Measurements from ENCODE around the gene LUC7L.

GRCh38 chr16:229731-230281 lies 557 bp upstream of the LUC7L start:
- TF ChIP-seq NFIC (IDR thresholded peaks at IDR 0.05) (no peak), TCF12 (IDR thresholded peaks at IDR 0.05; ENCODE audit: low read depth) (no peak), YY1 (IDR thresholded peaks at IDR 0.05; ENCODE audit: low read depth) (no peak), REST (IDR thresholded peaks at IDR 0.05; ENCODE audit: low read depth) (no peak), CREB1 (IDR thresholded peaks at IDR 0.05; ENCODE audit: low read depth) (no peak), MAX (IDR thresholded peaks at IDR 0.05) (no peak), EP300 (IDR thresholded peaks at IDR 0.05; ENCODE audit: borderline replicate concordance) (no peak), CEBPB (IDR thresholded peaks at IDR 0.05) (no peak), FOXM1 (IDR thresholded peaks at IDR 0.05; ENCODE audit: borderline replicate concordance, low read depth) (no peak), EGR1 (IDR thresholded peaks at IDR 0.05) (no peak), TAF1 (IDR thresholded peaks at IDR 0.05; ENCODE audit: low read depth) (no peak), TEAD4 (IDR thresholded peaks at IDR 0.05) (no peak), USF1 (IDR thresholded peaks at IDR 0.05) (no peak), ZBTB7A (IDR thresholded peaks at IDR 0.05; ENCODE audit: low read depth) (no peak)
